ENCODE results near the gene CACNB4.
A peak's percentile ranks its signal among the peaks of the same experiment; 100 is the strongest.
"Not testable (repeated sequence)": the region's sequence is repeated elsewhere in the genome, so short reads cannot be mapped to it uniquely, and the experiment has no call there.

The CACNB4 gene

DNA sequence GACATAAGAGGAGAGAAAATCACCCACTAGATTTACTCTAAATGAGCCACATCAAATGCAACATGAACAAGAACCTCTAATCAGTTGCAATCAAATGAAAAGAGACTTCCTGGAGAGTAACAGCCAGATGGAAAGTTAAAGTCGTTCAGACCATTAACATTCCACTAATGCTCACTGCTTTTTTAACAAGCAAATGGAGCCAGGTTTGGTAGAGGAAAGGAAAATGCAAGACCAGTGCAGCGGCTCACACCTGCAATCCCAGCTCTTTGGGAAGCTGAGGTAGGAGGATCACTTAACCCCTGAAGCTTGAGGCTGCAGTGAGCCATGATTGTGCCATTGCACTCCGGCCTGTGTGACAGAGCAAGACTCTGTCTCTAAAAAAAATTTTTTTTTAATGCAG, 48.5 kb downstream of the CACNB4 start:
- no peak for FAIRE-seq

DNA sequence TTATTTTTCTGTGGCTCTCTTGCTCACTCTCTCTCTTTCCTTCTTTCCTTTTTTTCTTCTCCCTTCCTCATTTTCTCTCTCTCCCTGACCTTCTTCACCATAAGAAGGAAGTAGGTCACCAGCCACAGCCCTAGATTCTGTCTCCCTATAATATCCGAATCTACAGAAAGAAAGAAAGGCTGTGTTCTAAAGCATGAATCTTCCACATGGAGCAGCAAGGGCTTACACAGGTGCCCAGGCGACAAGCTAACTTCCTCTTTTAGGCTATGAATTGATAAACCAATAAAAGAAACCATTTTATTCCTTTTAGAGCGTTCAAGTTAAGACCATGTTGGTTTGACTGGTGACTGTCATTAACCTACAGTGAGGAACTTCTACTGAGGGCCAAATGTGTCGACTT, 49.3 kb downstream of the CACNB4 start:
- no peak for FAIRE-seq

DNA sequence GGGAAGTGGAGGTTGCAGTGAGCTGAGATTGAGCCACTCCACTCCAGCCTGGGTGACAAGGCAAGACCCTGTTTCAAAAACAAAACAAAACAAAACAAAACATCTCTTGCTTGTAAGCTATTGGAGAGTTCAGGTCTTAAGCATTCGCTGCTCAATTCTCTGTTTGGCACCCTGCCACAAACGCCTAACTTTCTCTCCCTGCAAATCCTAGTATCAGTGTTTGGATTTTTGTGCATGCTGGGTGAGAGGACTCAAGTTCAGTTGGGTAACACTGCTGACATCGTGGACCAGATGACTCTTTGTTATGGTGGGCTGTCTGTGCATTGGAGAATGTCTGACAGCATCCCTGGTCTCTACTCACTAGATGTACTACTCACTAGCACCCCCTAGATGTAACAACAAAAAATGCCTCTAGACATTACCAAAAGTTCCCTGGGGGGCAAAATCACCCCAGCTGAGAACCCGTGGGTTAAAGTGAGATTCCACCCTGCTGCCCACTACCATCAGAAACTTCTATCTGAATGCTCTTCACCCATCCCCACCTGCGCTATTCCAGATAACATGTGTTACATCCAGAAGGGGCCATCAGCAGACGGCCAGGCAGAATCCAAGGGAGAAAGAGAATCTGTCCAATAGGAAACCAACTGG, 50.9 kb downstream of the CACNB4 start:
- FAIRE-seq: no peak

DNA sequence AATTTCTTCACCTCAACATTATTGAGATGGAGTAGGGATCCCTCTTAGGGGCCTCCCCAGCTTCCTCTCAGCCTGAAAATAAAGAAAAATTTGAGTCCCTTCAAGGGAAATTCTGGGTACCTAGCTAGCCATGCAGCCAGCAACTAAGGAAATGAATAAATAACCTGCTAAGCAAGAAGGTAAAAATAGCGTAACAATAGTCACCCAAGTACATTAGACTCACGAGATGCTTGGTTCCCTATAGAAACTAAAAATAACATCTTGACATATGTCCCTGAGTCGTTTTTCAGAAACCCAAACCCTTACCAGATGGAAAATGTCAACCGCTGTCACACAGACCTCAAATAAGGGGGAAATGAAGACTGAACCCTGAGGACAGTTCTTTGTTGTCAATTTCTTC, 51.9 kb downstream of the CACNB4 start:
- no peak for FAIRE-seq

DNA sequence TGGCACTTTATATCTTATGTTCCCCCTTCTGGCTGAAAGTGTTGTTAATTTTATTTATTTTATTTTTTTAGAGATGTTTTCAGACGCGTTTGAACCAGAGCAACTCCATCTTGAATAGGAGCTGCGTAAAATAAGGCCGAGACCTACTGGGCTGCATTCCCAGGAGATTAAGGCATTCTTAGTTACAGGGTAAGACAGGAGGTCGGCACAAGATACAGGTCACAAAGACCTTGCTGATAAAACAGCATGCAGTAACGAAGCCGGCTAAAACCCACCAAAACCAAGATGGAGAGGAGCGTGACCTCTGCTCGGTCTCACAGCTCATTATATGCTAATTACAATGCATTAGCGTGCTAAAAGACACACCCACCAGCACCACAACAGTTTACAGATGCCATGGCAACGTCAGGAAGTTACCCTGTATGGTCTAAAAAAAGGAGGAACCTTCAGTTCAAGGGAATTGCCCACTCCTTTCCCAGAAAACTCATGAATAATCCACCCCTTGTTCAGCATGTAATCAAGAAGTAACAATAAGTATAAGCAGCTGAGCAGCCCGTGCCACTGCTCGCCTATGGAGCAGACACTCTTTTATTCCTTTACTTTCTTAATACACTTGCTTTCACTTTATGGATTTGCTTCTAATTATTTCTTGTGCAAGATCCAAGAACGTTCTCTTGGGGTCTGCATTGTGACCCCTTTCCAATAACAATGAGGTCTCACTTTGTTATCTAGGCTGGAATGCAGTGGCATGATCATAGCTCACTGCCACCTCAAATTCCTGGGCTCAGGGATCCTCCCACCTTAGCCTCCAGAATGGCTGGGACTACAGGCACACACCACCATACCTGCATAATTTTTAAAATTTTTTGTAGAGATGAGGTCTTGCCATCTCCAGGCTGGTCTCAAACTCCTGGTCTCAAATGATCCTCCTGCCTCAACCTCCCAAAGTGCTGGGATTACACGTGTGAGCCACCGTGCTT, 55.9 kb downstream of the CACNB4 start:
- FAIRE-seq: no peak

DNA sequence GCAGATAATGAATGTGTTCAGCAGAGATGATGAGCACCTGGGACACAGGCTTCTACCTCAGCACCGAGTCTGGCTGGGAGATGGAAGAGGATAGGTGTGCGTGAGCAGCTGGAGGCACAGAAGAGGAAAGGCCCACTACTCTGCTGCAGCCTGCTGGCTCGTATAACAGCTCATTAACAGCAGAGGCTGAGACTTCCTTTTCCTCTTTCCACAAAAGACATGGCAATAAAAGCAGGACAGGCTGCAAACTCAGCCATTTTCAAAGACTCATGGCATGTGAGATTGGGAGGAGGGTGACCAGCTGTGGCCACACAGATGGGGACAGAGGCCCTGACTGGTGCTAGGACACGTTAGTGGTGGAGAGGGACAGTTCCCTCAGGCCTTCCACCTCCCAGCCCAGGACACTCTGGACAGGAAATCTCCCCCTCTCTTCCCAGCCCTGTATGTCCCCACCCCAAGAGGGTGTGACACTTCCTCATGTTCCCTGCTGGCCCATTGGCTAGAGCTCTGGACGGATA, 60.3 kb downstream of the CACNB4 start:
- FAIRE-seq: no peak

DNA sequence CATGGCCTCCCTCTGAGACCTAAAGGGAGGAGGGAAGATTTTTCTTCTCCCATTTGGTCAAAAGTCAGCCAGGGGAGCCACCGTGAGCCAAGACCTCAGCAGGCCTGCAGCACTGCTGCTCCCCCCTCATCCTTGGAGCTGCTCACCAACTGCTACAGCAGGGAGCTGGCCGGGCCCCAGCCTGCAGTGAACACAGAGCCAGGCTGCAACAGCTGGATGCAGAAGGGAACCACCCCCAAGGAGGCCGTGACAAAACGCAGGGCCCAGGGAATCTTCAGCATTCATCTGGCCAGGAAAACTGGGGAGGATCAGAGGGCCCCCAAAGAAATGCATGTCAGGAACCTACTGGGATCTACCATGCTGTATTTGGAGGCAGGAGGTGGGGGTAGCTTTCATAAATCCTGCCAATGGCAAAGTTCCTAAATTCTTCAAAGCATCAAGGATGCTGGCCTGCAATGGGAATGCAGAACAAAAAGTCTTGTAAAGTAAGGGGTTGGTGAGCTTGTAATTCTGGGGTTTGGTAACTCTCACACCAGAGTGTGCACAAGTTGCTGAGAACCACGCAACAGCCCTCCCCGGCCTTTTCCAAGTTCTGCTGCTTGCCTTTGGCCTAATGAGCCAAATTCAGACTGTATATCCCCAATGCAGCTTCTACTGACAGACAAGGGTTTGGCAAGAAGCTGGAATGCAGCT, 61.0 kb downstream of the CACNB4 start:
- no peak for FAIRE-seq

DNA sequence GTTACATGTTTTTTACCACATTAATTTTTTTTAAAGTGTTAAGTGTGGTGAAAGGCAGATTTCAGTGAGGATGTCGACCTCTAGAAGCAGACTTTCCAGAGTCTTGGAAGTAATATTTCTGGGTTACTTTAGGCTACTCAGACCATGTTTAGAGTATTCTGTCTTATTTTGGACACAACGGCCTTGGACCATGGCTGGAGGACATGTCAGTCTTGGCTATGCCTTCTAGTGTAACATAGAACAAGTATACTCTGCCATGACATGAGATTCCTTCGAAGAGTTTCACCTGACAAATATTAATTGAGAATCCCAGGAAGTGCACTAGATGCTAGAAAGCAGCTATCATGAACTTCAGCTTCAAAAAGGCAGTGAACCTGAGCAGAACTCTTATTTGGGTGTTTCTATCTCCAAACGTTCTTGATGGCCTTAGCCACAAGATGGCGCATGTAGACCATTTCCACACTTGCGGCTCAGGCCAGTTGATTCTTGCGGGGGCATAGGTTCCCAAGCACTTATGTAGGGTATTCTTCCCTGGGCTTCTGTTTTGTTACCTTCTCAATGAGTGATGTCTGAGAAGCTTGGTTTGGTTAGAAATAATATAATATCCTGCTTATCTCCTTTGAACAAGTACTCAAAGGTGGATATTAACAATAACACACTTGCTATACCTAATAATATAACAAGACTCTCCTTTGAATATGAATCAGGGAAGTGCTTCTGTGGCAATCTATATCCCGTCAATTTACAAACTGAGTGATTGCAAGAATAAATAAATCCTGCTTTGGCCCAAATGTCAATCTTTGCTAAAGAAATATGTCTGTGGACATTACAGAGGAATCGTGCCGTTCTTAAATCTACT, 62.0 kb downstream of the CACNB4 start:
- peak; percentile 82 for FAIRE-seq

DNA sequence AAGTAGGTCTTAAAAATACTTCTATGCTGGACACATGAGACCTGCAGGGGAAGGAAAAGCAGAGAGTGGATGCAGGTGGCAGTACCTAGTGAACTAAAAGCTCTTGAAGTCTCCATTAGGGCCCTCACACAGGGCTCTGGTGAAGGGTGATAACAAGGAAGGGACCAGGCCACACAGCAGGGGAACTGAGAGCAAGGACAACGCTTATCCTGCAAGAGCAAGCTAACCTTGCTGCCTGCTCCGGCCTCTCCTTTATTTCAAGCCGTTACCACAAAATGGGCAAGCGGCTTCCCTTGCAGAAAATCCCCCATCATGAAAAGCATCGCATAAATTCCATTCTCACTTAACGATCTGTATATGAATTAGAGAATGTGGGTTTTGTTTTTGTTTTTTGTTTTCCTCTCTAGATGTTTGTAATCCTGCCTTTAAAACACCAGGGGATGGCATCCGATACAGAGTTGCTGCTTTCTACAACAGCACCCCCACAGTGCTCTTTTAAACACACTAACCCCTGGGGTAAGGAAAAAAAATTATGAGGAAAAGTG, 64.5 kb downstream of the CACNB4 start:
- FAIRE-seq: no peak

DNA sequence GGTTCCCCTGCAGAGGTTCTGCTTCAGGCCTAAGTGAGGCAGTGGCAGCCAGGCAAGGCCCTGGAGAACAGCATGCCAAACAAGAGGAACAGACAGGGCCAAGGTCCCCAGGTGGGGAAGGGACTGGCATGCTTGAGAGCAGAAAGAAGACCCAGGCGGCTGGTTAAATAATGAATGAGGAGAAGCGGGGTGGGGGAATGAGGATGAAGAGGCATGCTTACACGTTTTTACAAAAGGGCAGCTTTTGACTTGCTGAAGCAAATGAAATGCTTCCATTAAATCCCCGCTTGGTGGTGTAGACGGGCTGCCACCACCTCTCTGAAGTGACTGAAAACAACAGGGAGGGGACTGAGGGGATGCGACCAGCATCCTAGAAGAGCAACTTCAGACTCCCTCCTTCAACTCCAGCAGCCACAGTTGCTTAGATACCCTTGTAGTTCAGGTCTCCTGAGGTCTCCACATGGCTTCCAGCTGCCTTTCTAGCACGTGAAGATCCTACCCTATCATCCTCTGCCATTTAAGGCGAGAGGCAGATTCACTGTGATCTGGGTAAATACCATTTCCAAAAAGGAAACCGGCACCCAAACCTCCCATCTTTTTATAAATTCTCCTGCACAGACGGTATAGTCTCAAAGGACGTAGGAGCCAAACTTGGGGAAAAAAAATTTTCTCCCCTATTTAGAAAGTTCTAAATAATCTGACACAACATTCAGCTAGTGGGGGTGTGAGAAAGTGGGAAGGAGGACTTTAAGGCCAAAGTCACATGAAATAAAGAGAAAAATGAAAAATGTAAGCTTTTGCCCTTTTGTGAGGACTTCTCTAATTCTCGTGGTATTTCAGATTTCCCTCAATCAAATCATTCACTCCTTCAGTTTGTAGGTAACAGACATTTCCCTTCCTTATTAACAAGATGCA, 65.6 kb downstream of the CACNB4 start:
- no peak for FAIRE-seq

DNA sequence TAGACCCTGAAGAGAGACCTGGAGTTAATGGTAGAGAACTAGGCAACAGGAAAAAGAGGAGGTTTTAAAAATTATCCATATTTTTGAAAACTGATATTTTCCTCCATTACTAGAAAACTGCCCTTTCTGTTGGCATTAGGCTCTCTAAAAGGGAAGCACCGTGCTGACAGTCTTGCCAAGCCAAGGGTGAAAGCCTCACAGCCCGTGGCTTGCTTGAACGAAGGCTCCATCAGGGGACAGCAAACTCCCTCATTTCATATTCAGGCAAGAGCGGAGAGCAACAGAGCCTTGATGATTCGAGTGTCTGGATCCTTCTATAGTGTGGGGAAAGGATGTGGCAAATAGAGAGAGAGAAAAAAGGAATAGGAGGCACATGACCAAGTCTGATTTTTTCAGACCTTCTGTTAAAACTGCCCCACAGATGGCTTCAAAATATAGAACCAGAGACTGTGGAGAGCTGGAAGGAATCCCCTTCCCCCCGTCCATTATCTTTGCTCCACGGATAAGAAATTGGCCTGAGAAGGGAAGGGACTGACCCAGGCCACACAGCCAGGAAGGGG, 67.0 kb downstream of the CACNB4 start:
- FAIRE-seq: no peak

DNA sequence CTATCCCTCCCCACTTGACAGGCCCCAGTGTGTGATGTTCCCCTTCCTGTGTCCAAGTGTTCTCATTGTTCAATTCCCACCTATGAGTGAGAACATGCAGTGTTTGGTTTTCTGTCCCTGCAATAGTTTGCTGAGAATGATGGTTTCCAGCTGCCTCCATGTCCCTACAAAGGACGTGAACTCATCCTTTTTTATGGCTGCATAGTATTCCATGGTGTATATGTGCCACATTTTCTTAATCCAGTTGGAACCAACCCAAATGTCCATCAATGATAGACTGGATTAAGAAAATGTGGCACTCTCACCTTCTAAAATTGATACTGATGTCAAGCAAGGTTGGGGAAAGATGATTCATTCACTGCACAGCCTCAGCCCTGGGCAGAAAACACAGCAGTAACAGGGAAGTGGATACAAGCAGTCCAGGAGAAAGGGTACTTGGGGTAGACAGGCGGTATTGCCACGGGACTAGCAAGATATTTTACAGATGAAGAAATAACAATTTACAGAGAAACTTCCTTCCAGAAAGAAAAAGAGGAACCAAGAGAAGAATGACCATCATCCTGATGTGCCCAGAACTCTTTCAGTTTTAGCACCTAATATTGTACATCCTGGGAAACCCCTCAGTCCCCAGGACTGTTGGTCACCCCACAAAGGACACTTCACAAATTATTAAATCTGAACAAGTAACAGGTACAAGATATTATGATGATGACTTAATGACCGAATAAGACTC, 68.1 kb downstream of the CACNB4 start:
- not testable (repeated sequence) for FAIRE-seq

DNA sequence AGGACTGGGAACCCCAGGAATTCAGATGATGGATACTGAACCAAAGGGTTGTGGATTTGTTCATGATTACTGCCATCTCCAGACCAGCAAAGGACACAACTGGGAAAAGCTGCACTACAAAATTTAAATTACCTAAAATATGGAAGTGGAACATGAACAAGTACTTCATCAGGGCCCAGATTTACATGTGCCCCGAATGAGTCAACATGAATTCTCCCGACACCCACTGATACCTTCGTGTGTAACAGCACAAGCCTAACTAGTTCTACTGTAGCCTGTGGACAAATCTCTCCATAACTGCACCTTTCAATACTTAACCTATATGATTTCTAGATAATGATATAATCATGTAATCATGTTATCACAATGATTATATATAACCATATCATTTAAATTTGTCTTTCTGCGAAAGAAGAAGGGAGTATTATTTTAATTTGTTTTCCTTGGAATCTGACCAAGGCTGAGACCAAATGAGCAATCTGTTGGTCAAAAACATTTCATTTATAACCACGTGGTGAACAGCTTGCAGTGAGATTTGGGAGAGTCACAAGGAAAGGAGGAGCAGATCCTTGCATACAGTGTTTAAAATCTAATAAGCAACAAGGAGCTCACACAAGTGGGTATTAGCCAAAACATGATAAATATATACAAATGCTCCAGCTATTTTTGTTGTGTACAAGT, 70.5 kb downstream of the CACNB4 start:
- no peak for FAIRE-seq

DNA sequence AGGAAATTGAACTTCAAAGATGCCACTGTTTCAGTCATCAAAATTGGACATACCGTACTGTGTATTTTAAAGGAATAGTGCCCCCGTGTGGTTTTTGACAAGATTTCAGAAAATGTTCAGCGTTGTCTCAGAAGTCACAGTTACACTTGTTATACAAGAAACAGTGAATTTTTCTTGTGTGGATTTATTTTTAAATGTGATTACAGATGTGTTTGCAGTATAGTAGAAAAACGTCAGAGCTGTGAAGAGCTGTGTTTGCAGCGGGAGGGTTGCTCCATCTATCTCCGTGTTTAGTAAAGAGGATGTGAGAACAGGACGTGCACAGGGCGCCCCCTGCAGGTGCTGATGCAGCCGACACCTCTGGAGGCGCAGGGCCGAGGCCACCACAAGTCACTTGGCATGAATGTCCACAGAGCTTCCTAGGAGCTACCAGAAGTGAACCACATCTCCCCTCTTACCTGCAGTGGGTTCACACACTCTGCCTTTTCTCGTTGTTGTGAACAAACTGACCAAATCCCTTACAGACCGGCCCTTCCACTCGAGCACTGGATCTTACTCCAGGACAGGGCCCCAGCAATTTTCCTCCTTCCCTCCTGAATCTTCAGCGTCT, 73.1 kb downstream of the CACNB4 start:
- peak; percentile 93 for FAIRE-seq

DNA sequence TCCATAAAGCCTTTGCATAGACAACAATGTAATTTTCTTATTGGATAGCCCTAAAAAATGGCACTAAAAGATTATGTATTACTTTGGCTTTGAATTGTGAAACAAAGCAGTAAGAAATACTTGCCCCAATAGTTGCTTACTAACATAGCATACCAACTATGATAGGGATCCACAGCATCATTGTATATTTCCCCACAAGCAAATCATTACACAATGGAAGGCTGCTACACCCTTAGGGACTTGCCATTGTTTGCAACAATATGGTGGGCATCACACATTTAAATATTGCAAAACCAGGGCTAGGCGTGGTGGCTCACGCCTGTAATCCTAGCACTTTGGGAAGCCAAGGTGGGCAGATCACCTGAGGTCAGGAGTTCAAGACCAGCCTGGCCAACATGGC, 74.4 kb downstream of the CACNB4 start:
- no peak for FAIRE-seq

DNA sequence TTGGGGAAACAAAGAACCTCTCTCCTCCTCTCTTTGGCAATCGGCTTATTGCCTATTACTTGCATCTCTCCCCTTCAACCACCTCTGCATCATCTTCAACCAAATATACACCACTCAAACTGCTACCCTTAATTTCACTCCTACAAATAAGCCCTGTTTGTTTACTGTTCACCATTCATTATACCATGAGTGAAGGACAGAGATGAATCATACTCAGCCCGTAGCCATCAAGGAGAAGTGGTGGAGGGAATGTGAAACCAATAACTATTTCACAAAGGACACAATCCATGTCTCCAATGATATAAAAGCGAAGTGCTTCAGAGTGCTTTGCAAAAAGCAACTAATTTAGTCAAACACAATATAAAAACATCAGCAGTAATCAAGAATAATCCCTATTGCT, 76.8 kb downstream of the CACNB4 start:
- FAIRE-seq: no peak

DNA sequence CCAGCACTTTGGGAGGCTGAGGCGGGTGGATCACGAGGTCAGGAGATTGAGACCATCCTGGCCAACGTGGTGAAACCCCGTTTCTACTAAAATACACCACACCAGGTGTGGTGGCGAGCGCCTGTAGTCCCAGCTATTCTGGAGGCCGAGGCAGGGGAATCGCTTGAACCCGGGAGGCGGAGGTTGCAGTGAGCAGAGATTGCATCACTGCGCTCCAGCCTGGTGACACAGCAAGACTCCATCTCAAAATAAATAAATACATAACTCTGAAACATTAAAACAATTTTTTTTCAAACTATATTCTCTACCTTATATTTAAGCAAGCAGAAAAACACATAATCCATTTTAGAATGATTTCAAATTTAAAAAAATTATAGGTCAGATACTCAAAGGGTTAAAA, 77.8 kb downstream of the CACNB4 start:
- not testable (repeated sequence) for FAIRE-seq

DNA sequence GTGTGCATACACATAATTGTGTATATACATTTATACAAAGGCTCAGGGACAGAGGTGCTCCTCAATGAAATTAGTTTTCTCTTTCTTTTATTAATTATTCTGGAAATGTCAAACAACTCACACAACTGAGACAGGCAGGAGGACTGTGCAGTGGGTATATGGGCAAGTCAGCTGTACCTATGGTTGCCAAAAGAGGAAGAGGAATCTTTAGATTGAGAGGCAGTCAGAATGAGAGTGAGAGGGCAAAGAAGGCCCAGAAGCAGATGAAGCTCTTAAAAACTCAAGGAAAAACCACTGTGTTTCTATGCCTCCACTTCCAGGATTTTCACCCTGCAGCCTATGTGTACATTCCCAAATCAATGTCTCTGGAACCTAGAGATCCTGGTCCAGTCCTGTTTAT, 79.1 kb downstream of the CACNB4 start:
- FAIRE-seq: no peak
